NCI-H524 (cell line): ENCODE results near the gene ADAMTSL1.

ENCODE experiments used
- DNase-seq, 2 experiments: peaks; one replicate each; lab custom pipeline; 2025; lab: John Stamatoyannopoulos, UW

ADAMTSL1 gene

GRCh38 chr9:18499062-18499461, 25.1 kb downstream of the ADAMTSL1 start:
- DNase-seq = no peak

GRCh38 chr9:18499980-18500379, 26.0 kb downstream of the ADAMTSL1 start:
- no peak for DNase-seq

- no peak for DNase-seq
These were observed 26.5 kb downstream of the ADAMTSL1 start for GRCh38 chr9:18500451-18500850.

- no peak for DNase-seq
These were observed 28.0 kb downstream of the ADAMTSL1 start for GRCh38 chr9:18501949-18502348.

- DNase-seq = no peak
These were observed 28.6 kb downstream of the ADAMTSL1 start for GRCh38 chr9:18502546-18502945.

- DNase-seq = no peak
These were observed 30.8 kb downstream of the ADAMTSL1 start for GRCh38 chr9:18504707-18505106.

- no peak for DNase-seq
These were observed 33.2 kb downstream of the ADAMTSL1 start for GRCh38 chr9:18507151-18507550.

GRCh38 chr9:18516514-18516913, 42.6 kb downstream of the ADAMTSL1 start:
- no peak for DNase-seq

GRCh38 chr9:18516965-18517364, 43.0 kb downstream of the ADAMTSL1 start:
- no peak for DNase-seq

- no peak for DNase-seq
These were observed 46.6 kb downstream of the ADAMTSL1 start for GRCh38 chr9:18520416-18521047.

GRCh38 chr9:18526685-18527084, 52.7 kb downstream of the ADAMTSL1 start:
- DNase-seq = no peak

GRCh38 chr9:18531136-18532065, 57.4 kb downstream of the ADAMTSL1 start:
- DNase-seq = no peak

GRCh38 chr9:18534611-18535010, 60.7 kb downstream of the ADAMTSL1 start:
- DNase-seq = no peak

GRCh38 chr9:18536554-18536953, 62.6 kb downstream of the ADAMTSL1 start:
- DNase-seq = no peak

- DNase-seq = no peak
These were observed 65.3 kb downstream of the ADAMTSL1 start for GRCh38 chr9:18539203-18539693.

GRCh38 chr9:18542837-18543405, 69.0 kb downstream of the ADAMTSL1 start:
- DNase-seq = no peak

- no peak for DNase-seq
These were observed 69.6 kb downstream of the ADAMTSL1 start for GRCh38 chr9:18543406-18544192.

- DNase-seq = no peak
These were observed 70.5 kb downstream of the ADAMTSL1 start for GRCh38 chr9:18544456-18544855.

- DNase-seq = no peak
These were observed 71.8 kb downstream of the ADAMTSL1 start for GRCh38 chr9:18545636-18546360.

- DNase-seq = no peak
These were observed 74.5 kb downstream of the ADAMTSL1 start for GRCh38 chr9:18548456-18548855.

- DNase-seq = no peak
These were observed 75.8 kb downstream of the ADAMTSL1 start for GRCh38 chr9:18549772-18550171.
